ENCODE results near the gene HS3ST5.
"Not testable (repeated sequence)": the region's sequence is repeated elsewhere in the genome, so short reads cannot be mapped to it uniquely, and the experiment has no call there.

Gene HS3ST5

GRCh38 chr6:114334237-114334636 lies 8.6 kb downstream of the HS3ST5 start:
- DNase-seq (ENCODE audit: low spot score) = no peak

- no peak for DNase-seq (ENCODE audit: low spot score)
Observed at GRCh38 chr6:114327074-114327473, 15.7 kb downstream of the HS3ST5 start.

- DNase-seq (ENCODE audit: low spot score) = no peak
Observed at GRCh38 chr6:114323784-114324183, 19.0 kb downstream of the HS3ST5 start.

- DNase-seq (ENCODE audit: low spot score) = no peak
Observed at GRCh38 chr6:114319749-114320148, 23.1 kb downstream of the HS3ST5 start.

- DNase-seq (ENCODE audit: low spot score) = no peak
Observed at GRCh38 chr6:114315831-114316595, 26.8 kb downstream of the HS3ST5 start.

GRCh38 chr6:114313816-114314215 lies 29.0 kb downstream of the HS3ST5 start:
- not testable (repeated sequence) for DNase-seq (ENCODE audit: low spot score)

GRCh38 chr6:114312931-114313330 lies 29.9 kb downstream of the HS3ST5 start:
- DNase-seq (ENCODE audit: low spot score) = no peak

- DNase-seq (ENCODE audit: low spot score) = no peak
Observed at GRCh38 chr6:114310053-114310452, 32.8 kb downstream of the HS3ST5 start.

- DNase-seq (ENCODE audit: low spot score) = peak; percentile 8
Observed at GRCh38 chr6:114304304-114304887, 38.4 kb downstream of the HS3ST5 start.

GRCh38 chr6:114301596-114302219 lies 41.1 kb downstream of the HS3ST5 start:
- DNase-seq (ENCODE audit: low spot score) = no peak

GRCh38 chr6:114297135-114297534 lies 45.7 kb downstream of the HS3ST5 start:
- no peak for DNase-seq (ENCODE audit: low spot score)

GRCh38 chr6:114292431-114292830 lies 50.4 kb downstream of the HS3ST5 start:
- DNase-seq (ENCODE audit: low spot score) = no peak

GRCh38 chr6:114291428-114291827 lies 51.4 kb downstream of the HS3ST5 start:
- no peak for DNase-seq (ENCODE audit: low spot score)

- DNase-seq (ENCODE audit: low spot score) = no peak
Observed at GRCh38 chr6:114290864-114291263, 52.0 kb downstream of the HS3ST5 start.

GRCh38 chr6:114288701-114289495 lies 53.9 kb downstream of the HS3ST5 start:
- no peak for DNase-seq (ENCODE audit: low spot score)

- no peak for DNase-seq (ENCODE audit: low spot score)
Observed at GRCh38 chr6:114287461-114287860, 55.4 kb downstream of the HS3ST5 start.

- DNase-seq (ENCODE audit: low spot score) = no peak
Observed at GRCh38 chr6:114286211-114286610, 56.6 kb downstream of the HS3ST5 start.

GRCh38 chr6:114284281-114284680 lies 58.5 kb downstream of the HS3ST5 start:
- DNase-seq (ENCODE audit: low spot score) = no peak

- no peak for DNase-seq (ENCODE audit: low spot score)
Observed at GRCh38 chr6:114282292-114282691, 60.5 kb downstream of the HS3ST5 start.

- DNase-seq (ENCODE audit: low spot score) = no peak
Observed at GRCh38 chr6:114281496-114281895, 61.3 kb downstream of the HS3ST5 start.

- no peak for DNase-seq (ENCODE audit: low spot score)
Observed at GRCh38 chr6:114280239-114280982, 62.4 kb downstream of the HS3ST5 start.

GRCh38 chr6:114277220-114277619 lies 65.6 kb downstream of the HS3ST5 start:
- no peak for DNase-seq (ENCODE audit: low spot score)
